SU-DHL-6 (cell line): Measurements from ENCODE around the gene ERRFI1.

ENCODE experiments used
- EZH2phosphoT487 ChIP-seq: fragments of 200-600 bp; sonication (generic), shearing (Covaris generic); conservative IDR thresholded peaks from 2 replicates; pipeline ENCODE4 v1.6.1; 2018; ENCODE audit warnings: mild to moderate bottlenecking, antibody characterized with exemption, low read length, moderate library complexity, mixed read lengths
- TF ChIP-seq, protein P1 (sequence below): fragments of 200-600 bp; sonication (generic); IDR thresholded peaks from one replicate; pipeline ENCODE4 v1.5.1; 2017; ENCODE audit warnings: antibody characterized with exemption, mild to moderate bottlenecking, low read length, moderate library complexity; ENCODE audit not compliant: insufficient read depth, poor library complexity, severe bottlenecking

DNA sequence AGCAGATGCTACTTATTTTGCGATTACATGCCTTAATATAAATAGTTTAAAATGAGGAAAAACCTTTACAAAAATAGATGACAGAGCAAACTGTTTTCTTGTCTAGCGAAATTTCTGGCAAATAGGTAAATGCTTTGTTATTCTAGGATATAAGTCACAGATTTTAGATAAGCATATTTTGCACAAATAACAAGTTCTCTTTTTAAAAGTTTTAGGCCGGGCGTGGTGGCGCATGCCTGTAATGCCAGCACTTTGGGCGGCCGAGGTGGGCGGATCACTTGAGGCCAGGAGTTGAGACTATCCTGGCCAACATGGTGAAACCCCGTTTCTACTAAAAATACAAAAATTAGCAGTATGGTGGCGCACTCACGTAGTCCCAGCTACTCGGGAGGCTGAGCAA, 20.3 kb upstream of the ERRFI1 start:
- TF ChIP-seq, protein P1, sequence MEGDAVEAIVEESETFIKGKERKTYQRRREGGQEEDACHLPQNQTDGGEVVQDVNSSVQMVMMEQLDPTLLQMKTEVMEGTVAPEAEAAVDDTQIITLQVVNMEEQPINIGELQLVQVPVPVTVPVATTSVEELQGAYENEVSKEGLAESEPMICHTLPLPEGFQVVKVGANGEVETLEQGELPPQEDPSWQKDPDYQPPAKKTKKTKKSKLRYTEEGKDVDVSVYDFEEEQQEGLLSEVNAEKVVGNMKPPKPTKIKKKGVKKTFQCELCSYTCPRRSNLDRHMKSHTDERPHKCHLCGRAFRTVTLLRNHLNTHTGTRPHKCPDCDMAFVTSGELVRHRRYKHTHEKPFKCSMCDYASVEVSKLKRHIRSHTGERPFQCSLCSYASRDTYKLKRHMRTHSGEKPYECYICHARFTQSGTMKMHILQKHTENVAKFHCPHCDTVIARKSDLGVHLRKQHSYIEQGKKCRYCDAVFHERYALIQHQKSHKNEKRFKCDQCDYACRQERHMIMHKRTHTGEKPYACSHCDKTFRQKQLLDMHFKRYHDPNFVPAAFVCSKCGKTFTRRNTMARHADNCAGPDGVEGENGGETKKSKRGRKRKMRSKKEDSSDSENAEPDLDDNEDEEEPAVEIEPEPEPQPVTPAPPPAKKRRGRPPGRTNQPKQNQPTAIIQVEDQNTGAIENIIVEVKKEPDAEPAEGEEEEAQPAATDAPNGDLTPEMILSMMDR, result no peak
- TF ChIP-seq EZH2phosphoT487, result no peak
